PC-9 (cell line): Measurements from ENCODE around the gene SLC7A10. TPM values are rescaled to one million over a fixed set of nuclear protein-coding genes. Genes with fewer than 3 reads are reported as not detected.

ENCODE experiments used
- BruUV-seq: library from RNA; stranded (reverse); fragments of 400-500 nt; replicated peaks from 2 replicates; lab custom pipeline; 2021; lab: Mats Ljungman, UMichigan
- CTCF ChIA-PET: fragments of 300-600 bp; sonication (Branson Sonifier 250); formaldehyde crosslinking; loops from one replicate; lab custom pipeline; 2022; ENCODE audit warnings: antibody characterized with exemption; lab: Charles Lee
- POLR2A ChIA-PET: fragments of 300-600 bp; sonication (Branson Sonifier 250); formaldehyde crosslinking; loops from one replicate; lab custom pipeline; 2022; ENCODE audit warnings: antibody characterized with exemption; ENCODE audit not compliant: unreplicated experiment; lab: Charles Lee
- DNase-seq, 2 experiments: peaks; one replicate each; pipeline versions ENCODE4 v3.0.0 to v3.0.0-alpha.2; 2015 to 2022; ENCODE audit warnings: mixed read lengths in 1 of 2
- H2AFZ ChIP-seq: fragments of 200-600 bp; sonication (generic); 2 replicates; pipeline ENCODE4 v1.8.1; 2017; ENCODE audit warnings: antibody characterized with exemption
- H3F3A ChIP-seq: fragments of 200-600 bp; sonication (generic); 2 replicates; pipeline ENCODE4 v1.8.1; 2017; ENCODE audit warnings: antibody characterized with exemption, mild to moderate bottlenecking, low read depth; ENCODE audit not compliant: insufficient read depth
- H3K27ac ChIP-seq: fragments of 200-600 bp; sonication (generic); 2 replicates; pipeline ENCODE4 v1.6.1; 2016; ENCODE audit warnings: mixed run types
- H3K27me3 ChIP-seq: fragments of 200-600 bp; sonication (generic); 2 replicates; pipeline ENCODE4 v1.6.1; 2016; ENCODE audit warnings: low read depth, mixed run types; ENCODE audit not compliant: insufficient read depth
- H3K36me3 ChIP-seq: fragments of 200-600 bp; sonication (generic); 2 replicates; pipeline ENCODE4 v1.6.1; 2016; ENCODE audit warnings: low read depth, mixed run types
- H3K4me1 ChIP-seq: fragments of 200-600 bp; sonication (generic); replicated peaks from 2 replicates; pipeline ENCODE4 v1.6.1; 2016; ENCODE audit warnings: mixed run types; ENCODE audit not compliant: insufficient read depth
- H3K4me2 ChIP-seq: fragments of 200-600 bp; sonication (generic); 2 replicates; pipeline ENCODE4 v1.6.1; 2017; ENCODE audit warnings: mixed run types
- H3K4me3 ChIP-seq: fragments of 200-600 bp; sonication (generic); 2 replicates; pipeline ENCODE4 v1.6.1; 2016; ENCODE audit warnings: mixed run types
- H3K79me2 ChIP-seq: fragments of 200-600 bp; sonication (generic); 2 replicates; pipeline ENCODE4 v1.6.1; 2017; ENCODE audit warnings: low read depth, mixed run types
- H3K9me2 ChIP-seq: fragments of 200-600 bp; sonication (generic); 2 replicates; pipeline ENCODE4 v1.8.1; 2017; ENCODE audit warnings: mild to moderate bottlenecking; ENCODE audit not compliant: insufficient read depth
- H3K9me3 ChIP-seq: fragments of 200-600 bp; sonication (generic); 2 replicates; pipeline ENCODE4 v1.8.1; 2016; ENCODE audit warnings: low read depth; ENCODE audit not compliant: insufficient read depth
- H4K20me1 ChIP-seq: fragments of 200-600 bp; sonication (generic); 2 replicates; pipeline ENCODE4 v1.8.1; 2017; ENCODE audit not compliant: insufficient read depth
- EZH2 ChIP-seq: fragments of 200-600 bp; sonication (generic); IDR thresholded peaks from 2 replicates; pipeline ENCODE4 v1.8.0; 2017; ENCODE audit warnings: antibody characterized with exemption, low read depth
- intact Hi-C: fragments of 100-400 bp; cut with micrococcal nuclease; formaldehyde crosslinking; loops from one replicate; pipeline ENCODE4 v1.10.0; 2022; ENCODE audit not compliant: unreplicated experiment
- total RNA-seq: library from RNA; stranded (reverse); gene quantifications from 2 replicates; pipeline ENCODE4 v1.2.3, GENCODE V29; 2021
- TF ChIP-seq, protein P1 (sequence below): fragments of 200-600 bp; sonication (generic); conservative IDR thresholded peaks from 2 replicates; pipeline ENCODE4 v1.6.1; 2017; ENCODE audit warnings: mixed run types, antibody characterized with exemption, mild to moderate bottlenecking, moderate library complexity

The SLC7A10 gene
- total RNA-seq, 1 experiment from 2014 or later, result not detected

DNA sequence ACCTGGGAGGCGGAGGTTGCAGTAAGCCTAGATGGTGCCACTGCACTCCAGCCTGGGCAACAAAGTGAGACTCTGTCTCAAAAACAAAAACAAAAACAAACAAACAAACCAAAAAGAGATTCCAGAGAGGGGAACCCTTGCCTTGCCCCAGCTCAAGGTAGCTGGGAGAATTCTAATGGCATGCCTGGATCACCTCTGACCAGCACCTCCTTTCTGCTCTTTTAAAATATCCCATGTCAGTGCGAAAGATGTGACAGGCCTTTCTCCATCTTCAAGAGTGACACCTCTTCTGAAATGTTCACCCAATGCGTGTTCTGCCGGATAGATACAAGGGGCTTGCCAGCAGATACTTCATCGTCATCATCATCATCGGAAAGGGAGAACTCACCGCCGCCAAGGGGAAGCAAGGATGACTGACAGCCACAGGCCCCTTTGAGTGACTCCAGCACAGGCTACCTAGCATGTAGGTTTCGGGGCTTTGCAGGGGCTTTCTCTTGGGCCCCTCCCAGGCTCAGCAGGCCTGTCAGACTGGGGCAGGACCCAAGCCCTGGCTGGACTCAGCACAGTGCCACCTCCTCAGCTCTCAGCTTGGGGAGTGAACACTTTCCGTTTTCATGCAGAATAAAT lies 50.4 kb downstream of the SLC7A10 start:
- BruUV-seq, result no TSS peak
- ChIA-PET POLR2A (interaction anchor here (0.6 kb wide), 1 partner anchor 182 kb away, joined by 3 read pairs; no protein-coding TSS in a partner anchor), CTCF (no interaction called here)
- Histone ChIP-seq H3K9me3 (no peaks in the 10 kb centered on the region), H3F3A (peaks cover 22% of the 10 kb centered on the region), H3K4me3 (peak overlapping the region; percentile 86; the same call in 1 of the 2 replicates), H3K79me2 (peaks cover 7% of the 10 kb centered on the region; the same call in 1 of the 2 replicates), H3K27ac (no peak overlapping the region), H3K4me1 (peaks cover 38% of the 10 kb centered on the region), H3K4me2 (peak overlapping the region; percentile 88), H2AFZ (no peak overlapping the region), H3K36me3 (no peaks in the 10 kb centered on the region), H3K9me2 (no peaks in the 10 kb centered on the region), H4K20me1 (no peaks in the 10 kb centered on the region), H3K27me3 (no peaks in the 10 kb centered on the region)
- DNase-seq, result no peak
- intact Hi-C loops, result loop anchor here (5.0 to 10.0 kb wide), 4 partner anchors 120 to 593 kb away; partner anchors contain the start of genes CEBPA, NUDT19 and PDCD5
- no peak for TF ChIP-seq EZH2
- TF ChIP-seq, protein P1, sequence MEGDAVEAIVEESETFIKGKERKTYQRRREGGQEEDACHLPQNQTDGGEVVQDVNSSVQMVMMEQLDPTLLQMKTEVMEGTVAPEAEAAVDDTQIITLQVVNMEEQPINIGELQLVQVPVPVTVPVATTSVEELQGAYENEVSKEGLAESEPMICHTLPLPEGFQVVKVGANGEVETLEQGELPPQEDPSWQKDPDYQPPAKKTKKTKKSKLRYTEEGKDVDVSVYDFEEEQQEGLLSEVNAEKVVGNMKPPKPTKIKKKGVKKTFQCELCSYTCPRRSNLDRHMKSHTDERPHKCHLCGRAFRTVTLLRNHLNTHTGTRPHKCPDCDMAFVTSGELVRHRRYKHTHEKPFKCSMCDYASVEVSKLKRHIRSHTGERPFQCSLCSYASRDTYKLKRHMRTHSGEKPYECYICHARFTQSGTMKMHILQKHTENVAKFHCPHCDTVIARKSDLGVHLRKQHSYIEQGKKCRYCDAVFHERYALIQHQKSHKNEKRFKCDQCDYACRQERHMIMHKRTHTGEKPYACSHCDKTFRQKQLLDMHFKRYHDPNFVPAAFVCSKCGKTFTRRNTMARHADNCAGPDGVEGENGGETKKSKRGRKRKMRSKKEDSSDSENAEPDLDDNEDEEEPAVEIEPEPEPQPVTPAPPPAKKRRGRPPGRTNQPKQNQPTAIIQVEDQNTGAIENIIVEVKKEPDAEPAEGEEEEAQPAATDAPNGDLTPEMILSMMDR, result no peak

DNA sequence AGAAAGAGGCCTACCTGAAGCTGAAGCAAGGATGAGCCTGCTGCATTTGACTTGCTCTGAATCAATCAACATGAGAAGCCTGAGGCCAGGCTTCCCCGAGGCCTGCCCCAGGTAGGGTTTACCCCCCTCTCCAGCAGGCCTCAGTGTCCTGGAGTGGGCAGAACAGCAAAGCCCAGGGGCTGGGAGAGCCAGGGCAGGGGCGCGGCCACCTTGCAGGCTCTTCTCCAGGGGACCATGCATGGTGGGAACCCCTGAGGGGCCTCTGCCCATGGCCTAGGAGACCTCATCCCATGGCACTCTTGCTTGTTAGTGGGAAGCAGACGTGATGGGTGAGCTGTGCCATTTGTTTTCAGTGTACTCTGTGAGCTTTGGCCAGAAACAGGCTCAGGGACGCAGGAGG lies 51.5 kb downstream of the SLC7A10 start:
- no peaks in the 10 kb centered on the region for H3K27me3 ChIP-seq
- no peaks in the 10 kb centered on the region for H4K20me1 ChIP-seq
- peaks cover 22% of the 10 kb centered on the region for H3F3A ChIP-seq
- intact Hi-C loops, result loop anchor here (10.0 kb wide), 3 partner anchors 119 to 479 kb away; partner anchors contain the start of genes CEBPA and NUDT19
- H3K4me3 ChIP-seq, result no peak overlapping the region
- H3K27ac ChIP-seq, result no peak overlapping the region
- peaks cover 7% of the 10 kb centered on the region; the same call in 1 of the 2 replicates for H3K79me2 ChIP-seq
- no peaks in the 10 kb centered on the region for H3K36me3 ChIP-seq
- no peak for DNase-seq
- peaks cover 38% of the 10 kb centered on the region for H3K4me1 ChIP-seq
- H2AFZ ChIP-seq, result no peak overlapping the region
- no peaks in the 10 kb centered on the region for H3K9me2 ChIP-seq
- H3K4me2 ChIP-seq, result no peak overlapping the region
- POLR2A ChIA-PET, result no interaction called here
- CTCF ChIA-PET, result no interaction called here
- BruUV-seq, result no TSS peak
- no peaks in the 10 kb centered on the region for H3K9me3 ChIP-seq
- TF ChIP-seq, protein P1, result no peak
- TF ChIP-seq EZH2, result no peak

DNA sequence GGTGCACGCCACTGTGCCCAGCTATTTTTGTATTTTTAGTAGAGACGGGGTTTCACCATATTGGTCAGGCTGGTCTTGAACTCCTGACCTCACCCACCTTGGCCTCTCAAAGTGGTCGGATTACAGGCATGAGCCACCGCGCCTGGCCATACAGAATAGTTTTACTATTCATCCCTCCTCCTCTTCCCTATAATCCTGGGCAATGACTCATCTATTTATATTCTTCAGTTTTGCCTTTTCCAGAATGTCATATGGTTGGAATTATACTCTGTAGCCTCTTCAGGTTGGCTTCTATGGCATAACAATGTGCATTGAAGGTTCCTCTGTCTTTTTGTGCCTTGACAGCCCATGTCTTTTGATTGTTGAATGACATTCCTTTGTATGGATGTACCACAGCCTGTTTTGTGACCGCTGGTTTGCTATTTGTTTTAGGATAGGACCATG lies 53.7 kb downstream of the SLC7A10 start:
- no TSS peak for BruUV-seq

More for the DNA sequence above, 53.7 kb downstream of the SLC7A10 start:
- H2AFZ ChIP-seq, result no peak overlapping the region
- no peak for TF ChIP-seq EZH2
- TF ChIP-seq, protein P1, result no peak
- ChIA-PET POLR2A (no interaction called here), CTCF (no interaction called here)
- H3K79me2 ChIP-seq, result peaks cover 7% of the 10 kb centered on the region; the same call in 1 of the 2 replicates
- intact Hi-C loops, result loop anchor here (10.0 kb wide), 3 partner anchors 117 to 477 kb away; partner anchors contain the start of genes CEBPA and NUDT19
- 0 out of 2 replicates have a peak overlapping the region, but pooled peaks have one; percentile 2 for H3K4me2 ChIP-seq
- H3K9me2 ChIP-seq, result no peaks in the 10 kb centered on the region
- 0 out of 2 replicates have a peak overlapping the region, but pooled peaks have one; percentile 27 for H3K27ac ChIP-seq
- H3K4me1 ChIP-seq, result peaks cover 26% of the 10 kb centered on the region
- H3F3A ChIP-seq, result peaks cover 13% of the 10 kb centered on the region; the same call in 1 of the 2 replicates
- no peaks in the 10 kb centered on the region for H3K36me3 ChIP-seq
- no peak overlapping the region for H3K4me3 ChIP-seq
- no peaks in the 10 kb centered on the region for H4K20me1 ChIP-seq
- H3K27me3 ChIP-seq, result no peaks in the 10 kb centered on the region
- H3K9me3 ChIP-seq, result no peaks in the 10 kb centered on the region
- no peak for DNase-seq
